Neural progenitor cell (in vitro differentiated cells): ENCODE measurements around the gene ADK. TPM values are rescaled to one million over a fixed set of nuclear protein-coding genes. Genes with fewer than 3 reads are reported as not detected.

Experiments
- DNase-seq: peaks from one replicate; pipeline ENCODE4 v3.0.0-alpha.2; 2016; ENCODE audit warnings: low spot score
- H2AFZ ChIP-seq: fragments of 200-600 bp; sonication (generic); replicated peaks from 2 replicates; pipeline ENCODE4 v1.6.1; 2016; ENCODE audit warnings: antibody characterized with exemption
- H3F3A ChIP-seq: fragments of 200-600 bp; sonication (generic); 2 replicates; pipeline ENCODE4 v1.6.1; 2016; ENCODE audit warnings: antibody characterized with exemption, low read depth
- H3K27ac ChIP-seq: fragments of 200-600 bp; sonication (generic); 2 replicates; pipeline ENCODE4 v1.5.1; 2016; ENCODE audit warnings: mild to moderate bottlenecking
- H3K27me3 ChIP-seq: fragments of 200-600 bp; sonication (generic); 2 replicates; pipeline ENCODE4 v1.6.1; 2016; ENCODE audit warnings: mild to moderate bottlenecking, moderate library complexity
- H3K36me3 ChIP-seq: fragments of 200-600 bp; sonication (generic); 2 replicates; pipeline ENCODE4 v1.5.1; 2016
- H3K4me1 ChIP-seq: fragments of 200-600 bp; sonication (generic); 2 replicates; pipeline ENCODE4 v1.6.1; 2016; ENCODE audit warnings: mixed run types
- H3K4me2 ChIP-seq: fragments of 200-600 bp; sonication (generic); 2 replicates; pipeline ENCODE4 v1.6.1; 2016
- H3K4me3 ChIP-seq: fragments of 200-600 bp; sonication (generic); 2 replicates; pipeline ENCODE4 v1.5.1; 2016
- H3K79me2 ChIP-seq: fragments of 200-600 bp; sonication (generic); 2 replicates; pipeline ENCODE4 v1.6.1; 2016; ENCODE audit warnings: low read depth
- H3K9ac ChIP-seq: fragments of 200-600 bp; sonication (generic); 2 replicates; pipeline ENCODE4 v1.6.1; 2016
- H3K9me3 ChIP-seq: fragments of 200-600 bp; sonication (generic); 2 replicates; pipeline ENCODE4 v1.5.1; 2016; ENCODE audit warnings: low read depth
- H4K20me1 ChIP-seq: fragments of 200-600 bp; sonication (generic); 2 replicates; pipeline ENCODE4 v1.6.1; 2016; ENCODE audit warnings: low read depth
- H3K27ac Mint-ChIP-seq: 3 replicates; pipeline ENCODE4 v1.8.0; 2021; ENCODE audit warnings: mixed read lengths
- H3K27me3 Mint-ChIP-seq: 2 replicates; pipeline ENCODE4 v1.8.0; 2022; ENCODE audit warnings: low read depth, mild to moderate bottlenecking, inconsistent platforms, moderate library complexity, mixed read lengths; ENCODE audit not compliant: insufficient read depth
- H3K36me3 Mint-ChIP-seq: 3 replicates; pipeline ENCODE4 v1.8.0; 2021; ENCODE audit warnings: mixed read lengths
- H3K4me1 Mint-ChIP-seq: 3 replicates; pipeline ENCODE4 v1.8.0; 2021; ENCODE audit warnings: mixed read lengths
- H3K4me3 Mint-ChIP-seq: 3 replicates; pipeline ENCODE4 v1.8.0; 2021; ENCODE audit warnings: mild to moderate bottlenecking, moderate library complexity, mixed read lengths
- H3K9me3 Mint-ChIP-seq: 3 replicates; pipeline ENCODE4 v1.8.0; 2020; ENCODE audit warnings: mixed read lengths
- EZH2 ChIP-seq: fragments of 200-600 bp; sonication (generic); IDR thresholded peaks from 2 replicates; pipeline ENCODE4 v1.6.1; 2017; ENCODE audit warnings: antibody characterized with exemption, mild to moderate bottlenecking, moderate library complexity
- EZH2phosphoT487 ChIP-seq: fragments of 200-600 bp; sonication (generic); IDR thresholded peaks from 2 replicates; pipeline ENCODE4 v1.6.1; 2017; ENCODE audit warnings: antibody characterized with exemption
- total RNA-seq: library from RNA; depleted of rRNA; stranded (reverse); fragments of >200 nt; gene quantifications from 2 replicates; pipeline ENCODE4 v1.2.3, GENCODE V29; 2015; ENCODE audit warnings: low replicate concordance
- TF ChIP-seq, protein P1 (sequence below): fragments of 200-600 bp; sonication (generic); IDR thresholded peaks from 2 replicates; pipeline ENCODE4 v1.5.1; 2017; ENCODE audit warnings: antibody characterized with exemption, mild to moderate bottlenecking

ADK gene
- total RNA-seq, 1 donor from 2014 or later: 50.9 TPM

DNA sequence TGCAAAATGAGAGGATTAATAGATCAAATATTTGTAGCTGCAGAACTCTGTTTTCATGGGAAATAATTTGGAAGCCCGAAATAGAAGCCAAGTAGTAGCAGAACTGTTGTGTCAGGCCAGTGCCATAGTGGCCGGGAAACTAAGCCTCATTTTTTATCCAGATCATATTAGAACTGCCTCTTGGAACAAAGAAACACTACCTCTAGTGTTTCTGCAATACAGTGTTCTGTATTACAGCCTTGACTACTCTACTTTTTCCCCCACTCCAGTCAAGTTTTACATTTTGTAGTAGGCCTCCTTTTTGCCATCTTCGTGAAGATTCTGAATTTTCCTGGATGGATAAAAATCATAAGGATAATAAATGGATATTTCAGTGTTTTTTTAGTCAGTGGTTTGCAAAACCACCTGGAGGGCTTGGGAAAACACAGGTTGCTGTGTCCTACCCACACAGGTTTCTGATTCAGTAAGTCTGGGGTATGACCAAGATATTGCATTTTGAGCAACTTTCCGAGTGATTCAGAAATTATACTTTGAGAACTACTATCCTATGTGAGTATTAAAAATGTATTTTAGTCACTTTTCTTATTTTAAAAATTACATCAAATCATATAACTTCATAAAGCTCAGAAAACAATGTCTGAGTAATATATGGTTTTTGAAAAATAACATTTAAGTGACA is 349.1 kb downstream of the ADK start:
- no peaks in the 10 kb centered on the region for H3K9me3 Mint-ChIP-seq
- no peaks in the 10 kb centered on the region for H3K79me2 ChIP-seq
- no peaks in the 10 kb centered on the region for H4K20me1 ChIP-seq
- no peak overlapping the region for H3K4me3 Mint-ChIP-seq
- no peaks in the 10 kb centered on the region for H3K27me3 Mint-ChIP-seq
- no peaks in the 10 kb centered on the region for H3K27me3 ChIP-seq
- H3K9ac ChIP-seq: no peak overlapping the region
- no peaks in the 10 kb centered on the region for H3K36me3 Mint-ChIP-seq
- H3K4me3 ChIP-seq: no peak overlapping the region
- no peaks in the 10 kb centered on the region for H3K36me3 ChIP-seq
- H3F3A ChIP-seq: no peaks in the 10 kb centered on the region
- no peaks in the 10 kb centered on the region for H3K9me3 ChIP-seq
- no peak for TF ChIP-seq EZH2phosphoT487
- TF ChIP-seq, protein P1, sequence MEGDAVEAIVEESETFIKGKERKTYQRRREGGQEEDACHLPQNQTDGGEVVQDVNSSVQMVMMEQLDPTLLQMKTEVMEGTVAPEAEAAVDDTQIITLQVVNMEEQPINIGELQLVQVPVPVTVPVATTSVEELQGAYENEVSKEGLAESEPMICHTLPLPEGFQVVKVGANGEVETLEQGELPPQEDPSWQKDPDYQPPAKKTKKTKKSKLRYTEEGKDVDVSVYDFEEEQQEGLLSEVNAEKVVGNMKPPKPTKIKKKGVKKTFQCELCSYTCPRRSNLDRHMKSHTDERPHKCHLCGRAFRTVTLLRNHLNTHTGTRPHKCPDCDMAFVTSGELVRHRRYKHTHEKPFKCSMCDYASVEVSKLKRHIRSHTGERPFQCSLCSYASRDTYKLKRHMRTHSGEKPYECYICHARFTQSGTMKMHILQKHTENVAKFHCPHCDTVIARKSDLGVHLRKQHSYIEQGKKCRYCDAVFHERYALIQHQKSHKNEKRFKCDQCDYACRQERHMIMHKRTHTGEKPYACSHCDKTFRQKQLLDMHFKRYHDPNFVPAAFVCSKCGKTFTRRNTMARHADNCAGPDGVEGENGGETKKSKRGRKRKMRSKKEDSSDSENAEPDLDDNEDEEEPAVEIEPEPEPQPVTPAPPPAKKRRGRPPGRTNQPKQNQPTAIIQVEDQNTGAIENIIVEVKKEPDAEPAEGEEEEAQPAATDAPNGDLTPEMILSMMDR: no peak
- no peak for TF ChIP-seq EZH2
- no peak overlapping the region for H3K27ac ChIP-seq
- no peak overlapping the region for H3K27ac Mint-ChIP-seq
- no peaks in the 10 kb centered on the region for H3K4me1 ChIP-seq
- no peak overlapping the region for H3K4me2 ChIP-seq
- no peak for DNase-seq
- H2AFZ ChIP-seq: no peak overlapping the region
- H3K4me1 Mint-ChIP-seq: peaks cover 4% of the 10 kb centered on the region

DNA sequence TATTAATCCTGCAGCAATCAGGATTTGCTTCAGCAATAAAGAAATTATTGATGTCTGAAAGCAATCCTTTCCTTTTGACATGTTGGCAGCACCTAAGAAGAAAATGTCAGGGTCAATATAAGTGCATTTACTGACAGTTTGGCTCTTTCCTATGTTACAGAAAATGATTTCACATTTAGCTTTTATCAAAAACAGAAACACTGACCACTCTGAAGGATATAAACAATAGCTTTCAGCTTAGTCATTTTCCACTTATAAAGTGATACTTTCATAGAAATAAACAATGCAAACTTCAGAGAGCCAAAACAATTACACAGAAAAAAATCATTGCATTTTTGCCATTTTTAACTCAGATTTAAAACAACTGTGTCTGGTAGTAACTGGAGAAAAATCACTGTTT is 349.8 kb downstream of the ADK start:
- Histone ChIP-seq H3K4me3 (no peak overlapping the region), H3K4me2 (no peak overlapping the region), H3K27ac (no peak overlapping the region), H3K4me1 (no peaks in the 10 kb centered on the region), H3F3A (no peaks in the 10 kb centered on the region), H2AFZ (no peak overlapping the region), H4K20me1 (no peaks in the 10 kb centered on the region), H3K27me3 (no peaks in the 10 kb centered on the region), H3K79me2 (no peaks in the 10 kb centered on the region), H3K9ac (no peak overlapping the region), H3K36me3 (no peaks in the 10 kb centered on the region), H3K9me3 (no peaks in the 10 kb centered on the region)
- H3K4me3 Mint-ChIP-seq: no peak overlapping the region
- H3K27ac Mint-ChIP-seq: no peak overlapping the region
- H3K36me3 Mint-ChIP-seq: peaks cover 1% of the 10 kb centered on the region
- no peaks in the 10 kb centered on the region for H3K27me3 Mint-ChIP-seq
- no peak for DNase-seq
- TF ChIP-seq, protein P1: no peak
- TF ChIP-seq EZH2phosphoT487: no peak
- no peak for TF ChIP-seq EZH2
- H3K4me1 Mint-ChIP-seq: peaks cover 4% of the 10 kb centered on the region
- peaks cover under 1% of the 10 kb centered on the region for H3K9me3 Mint-ChIP-seq

DNA sequence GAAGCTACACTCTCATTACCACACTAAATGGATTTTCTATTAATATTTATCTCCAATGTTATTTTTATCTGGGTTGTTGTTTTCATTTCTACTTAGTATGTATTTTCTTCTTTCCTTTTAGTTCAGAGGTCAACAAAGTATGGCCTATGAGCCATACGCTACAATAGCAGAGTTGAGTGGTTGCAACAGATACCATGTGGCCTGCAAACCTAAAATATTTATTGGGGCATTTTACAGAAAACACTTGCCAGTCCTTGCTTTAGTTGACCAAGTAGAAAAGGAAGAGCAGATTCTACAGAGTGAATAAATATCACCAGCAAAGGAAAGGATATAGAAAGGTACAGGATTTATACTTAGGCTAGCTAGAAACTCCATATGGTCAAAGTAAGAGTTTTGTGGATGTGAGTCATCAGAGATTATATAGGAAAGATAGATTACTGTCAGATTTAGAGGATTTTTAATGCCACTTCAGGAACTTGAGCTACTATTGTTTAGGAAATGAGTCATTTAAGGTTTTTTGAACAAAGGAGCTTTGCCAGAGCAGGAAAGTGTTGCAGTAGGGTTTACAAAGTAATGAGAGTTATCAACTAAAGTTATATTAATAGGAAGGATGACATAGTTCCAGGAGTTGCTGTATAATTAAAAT is 352.1 kb downstream of the ADK start:
- H3K4me1 Mint-ChIP-seq: peaks cover 4% of the 10 kb centered on the region

More for the DNA sequence above, 352.1 kb downstream of the ADK start:
- H3K79me2 ChIP-seq: no peaks in the 10 kb centered on the region
- H3K9ac ChIP-seq: no peak overlapping the region
- no peaks in the 10 kb centered on the region for H3K9me3 ChIP-seq
- TF ChIP-seq EZH2: no peak
- no peak for TF ChIP-seq EZH2phosphoT487
- TF ChIP-seq, protein P1: no peak
- H3K4me3 Mint-ChIP-seq: no peak overlapping the region
- H3F3A ChIP-seq: no peaks in the 10 kb centered on the region
- H3K36me3 Mint-ChIP-seq: peaks cover 4% of the 10 kb centered on the region
- no peaks in the 10 kb centered on the region for H3K27me3 Mint-ChIP-seq
- no peak overlapping the region for H3K4me3 ChIP-seq
- H3K27me3 ChIP-seq: no peaks in the 10 kb centered on the region
- H3K4me1 ChIP-seq: no peaks in the 10 kb centered on the region
- H3K9me3 Mint-ChIP-seq: peaks cover 4% of the 10 kb centered on the region
- H3K36me3 ChIP-seq: no peaks in the 10 kb centered on the region
- DNase-seq: no peak
- H3K27ac Mint-ChIP-seq: no peak overlapping the region
- H3K27ac ChIP-seq: no peak overlapping the region
- no peak overlapping the region for H2AFZ ChIP-seq
- no peaks in the 10 kb centered on the region for H4K20me1 ChIP-seq
- no peak overlapping the region for H3K4me2 ChIP-seq
